H1 (cell line): Measurements from ENCODE around the gene FN3KRP. TPM values are rescaled to one million over a fixed set of nuclear protein-coding genes. Genes with fewer than 3 reads are reported as not detected.

Experiments
- CTCF ChIA-PET: fragments of 300-600 bp; sonication (Branson Sonifier 250); formaldehyde crosslinking; loops from one replicate; lab custom pipeline; 2021; ENCODE audit not compliant: partially characterized antibody; lab: Charles Lee
- POLR2A ChIA-PET: fragments of 300-600 bp; sonication (Branson Sonifier 250); formaldehyde crosslinking; loops from one replicate; lab custom pipeline; 2021; ENCODE audit warnings: inconsistent platforms; ENCODE audit not compliant: partially characterized antibody; lab: Charles Lee
- DNase-seq, 2 experiments: peaks; one replicate each; pipeline versions ENCODE4 v3.0.0 to v3.0.0-alpha.2; 2010 to 2022; ENCODE audit warnings: low spot score in 2 of 2, low read depth in 1 of 2, mixed read lengths in 1 of 2
- FAIRE-seq: peaks from 2 replicates; lab custom pipeline; 2011; peaks lifted over from hg19 to GRCh38; lab: Jason Lieb, UNC
- H2AFZ ChIP-seq: 2 replicates; pipeline ENCODE4 v1.8.1; 2012; ENCODE audit warnings: low read length, inconsistent platforms
- H2AK5ac ChIP-seq: 2 replicates; pipeline ENCODE4 v1.6.1; 2013; ENCODE audit warnings: low read depth, low read length
- H2BK120ac ChIP-seq: replicated peaks from 2 replicates; pipeline ENCODE3; 2013; ENCODE audit warnings: low read depth, low read length, inconsistent platforms
- H2BK12ac ChIP-seq: 2 replicates; pipeline ENCODE4 v1.6.1; 2013; ENCODE audit warnings: low read depth, low read length
- H2BK15ac ChIP-seq: 2 replicates; pipeline ENCODE4 v1.6.1; 2013; ENCODE audit warnings: low read length
- H2BK20ac ChIP-seq: 2 replicates; pipeline ENCODE4 v1.6.1; 2013; ENCODE audit warnings: low read length
- H2BK5ac ChIP-seq: 2 replicates; pipeline ENCODE4 v1.6.1; 2013; ENCODE audit warnings: low read depth, low read length
- H3K14ac ChIP-seq: 2 replicates; pipeline ENCODE4 v1.6.1; 2013; ENCODE audit warnings: inconsistent platforms; ENCODE audit not compliant: insufficient read length
- H3K18ac ChIP-seq: 2 replicates; pipeline ENCODE4 v1.6.1; 2013; ENCODE audit warnings: low read length; ENCODE audit errors: extremely low read depth
- H3K23ac ChIP-seq: 2 replicates; pipeline ENCODE4 v1.6.1; 2013; ENCODE audit warnings: inconsistent platforms; ENCODE audit not compliant: insufficient read length
- H3K23me2 ChIP-seq: 2 replicates; pipeline ENCODE4 v1.6.1; 2013; ENCODE audit warnings: low read depth, low read length
- H3K27ac ChIP-seq: 2 replicates; pipeline ENCODE4 v1.6.1; 2011; ENCODE audit warnings: low read depth, low read length, inconsistent platforms
- H3K27me3 ChIP-seq, 4 experiments: replicated peaks in 1 of 4; 1 replicate in 1 of 4; 2 replicates in 3 of 4; pipeline versions ENCODE4 v1.6.1 to v1.8.1; 2011 to 2013; ENCODE audit warnings: low read length in 3 of 4, mild to moderate bottlenecking in 3 of 4, inconsistent platforms in 2 of 4, mixed read lengths in 2 of 4, moderate library complexity in 1 of 4; ENCODE audit not compliant: control insufficient read depth in 3 of 4, insufficient read depth in 3 of 4; ENCODE audit errors: extremely low read depth in 1 of 4
- H3K36me3 ChIP-seq, 4 experiments: 2 replicates each; pipeline versions ENCODE4 v1.6.1 to v1.8.1; 2011 to 2013; ENCODE audit warnings: mild to moderate bottlenecking in 4 of 4, low read length in 3 of 4, moderate library complexity in 2 of 4, control low read depth in 1 of 4, inconsistent platforms in 1 of 4; ENCODE audit not compliant: insufficient read depth in 4 of 4, control insufficient read depth in 2 of 4
- H3K4ac ChIP-seq: replicated peaks from 2 replicates; pipeline ENCODE3; 2013; ENCODE audit warnings: low read length, low read depth, mixed read lengths, inconsistent platforms; ENCODE audit not compliant: insufficient read length
- H3K4me1 ChIP-seq, 4 experiments: replicated peaks in 1 of 4; 1 replicate in 1 of 4; 2 replicates in 3 of 4; pipeline versions ENCODE4 v1.6.1 to v1.8.1; 2011 to 2013; ENCODE audit warnings: low read length in 3 of 4, inconsistent platforms in 2 of 4, mixed read lengths in 1 of 4; ENCODE audit not compliant: insufficient read depth in 4 of 4, control insufficient read depth in 3 of 4
- H3K4me2 ChIP-seq, 2 experiments: 2 replicates each; pipeline versions ENCODE4 v1.6.1 to v1.8.1; 2011 to 2013; ENCODE audit warnings: low read depth in 2 of 2, low read length in 2 of 2, control low read depth in 1 of 2, inconsistent platforms in 1 of 2, mild to moderate bottlenecking in 1 of 2; ENCODE audit not compliant: insufficient read depth in 1 of 2
- H3K4me3 ChIP-seq, 4 experiments: fragments of 200-600, 300-600 bp in 1 of 4; sonication (generic), shearing (Covaris generic), sonication (Bioruptor Twin) in 1 of 4; 2 replicates each; pipeline versions ENCODE4 v1.5.1 to v1.8.1; 2011 to 2016; ENCODE audit warnings: low read length in 4 of 4, low read depth in 3 of 4, control low read depth in 2 of 4, inconsistent platforms in 2 of 4, mild to moderate bottlenecking in 2 of 4, mixed read lengths in 1 of 4, moderate library complexity in 1 of 4; ENCODE audit not compliant: insufficient read depth in 2 of 4; ENCODE audit errors: extremely low read depth in 1 of 4
- H3K56ac ChIP-seq: replicated peaks from 2 replicates; pipeline ENCODE3; 2013; ENCODE audit warnings: low read depth, mild to moderate bottlenecking, mixed read lengths, low read length, inconsistent platforms; ENCODE audit not compliant: insufficient read length
- H3K79me1 ChIP-seq: 2 replicates; pipeline ENCODE4 v1.6.1; 2013; ENCODE audit warnings: low read depth, low read length, control low read depth
- H3K79me2 ChIP-seq, 2 experiments: 2 replicates each; pipeline versions ENCODE4 v1.6.1 to v1.8.1; 2012 to 2013; ENCODE audit warnings: low read length in 2 of 2, mild to moderate bottlenecking in 2 of 2, inconsistent platforms in 1 of 2; ENCODE audit not compliant: insufficient read depth in 2 of 2, control insufficient read depth in 1 of 2
- H3K9ac ChIP-seq, 4 experiments: replicated peaks in 1 of 4; 1 replicate in 1 of 4; 2 replicates in 3 of 4; pipeline versions ENCODE4 v1.6.1 to v1.8.1; 2011 to 2013; ENCODE audit warnings: low read depth in 3 of 4, low read length in 3 of 4, control low read depth in 2 of 4, mild to moderate bottlenecking in 2 of 4, moderate library complexity in 2 of 4, inconsistent platforms in 1 of 4; ENCODE audit errors: extremely low read depth in 1 of 4
- H3K9me3 ChIP-seq, 2 experiments: 2 replicates each; pipeline versions ENCODE4 v1.6.1 to v1.8.1; 2012 to 2013; ENCODE audit warnings: mild to moderate bottlenecking in 2 of 2, moderate library complexity in 2 of 2, control low read depth in 1 of 2, inconsistent platforms in 1 of 2, low read depth in 1 of 2, low read length in 1 of 2, mixed read lengths in 1 of 2; ENCODE audit not compliant: insufficient read depth in 2 of 2
- H4K20me1 ChIP-seq, 2 experiments: replicated peaks in 1 of 2; 2 replicates each; pipeline versions ENCODE3 to v1.8.1; 2011 to 2013; ENCODE audit warnings: inconsistent platforms in 2 of 2, low read length in 2 of 2, mild to moderate bottlenecking in 1 of 2; ENCODE audit not compliant: insufficient read depth in 2 of 2, control insufficient read depth in 1 of 2
- H4K5ac ChIP-seq: 2 replicates; pipeline ENCODE4 v1.6.1; 2013; ENCODE audit warnings: low read length, low read depth, mixed read lengths, inconsistent platforms; ENCODE audit not compliant: insufficient read length
- H4K8ac ChIP-seq: 2 replicates; pipeline ENCODE4 v1.8.0; 2013; ENCODE audit warnings: mild to moderate bottlenecking, moderate library complexity, low read length, inconsistent platforms; ENCODE audit not compliant: insufficient read depth; ENCODE audit errors: extremely low read depth
- H4K91ac ChIP-seq: replicated peaks from 2 replicates; pipeline ENCODE3; 2013; ENCODE audit warnings: low read length, mixed read lengths, inconsistent platforms; ENCODE audit not compliant: insufficient read length
- BCL11A ChIP-seq, 2 experiments: IDR thresholded peaks; one replicate each; pipeline ENCODE4 v1.6.1; 2011; ENCODE audit warnings: low read depth in 2 of 2, low read length in 2 of 2, mild to moderate bottlenecking in 2 of 2
- CBX8 ChIP-seq: fragments of 300-800, 300-1000 bp; sonication (generic); IDR thresholded peaks from 2 replicates; pipeline ENCODE4 v1.7.1; 2016; ENCODE audit warnings: low read depth, low read length, borderline replicate concordance
- CHD2 ChIP-seq: IDR thresholded peaks from 2 replicates; pipeline ENCODE4 v1.6.1; 2012; ENCODE audit warnings: low read length, improper control_type of control experiment
- GABPA ChIP-seq: IDR thresholded peaks from 2 replicates; pipeline ENCODE4 v1.6.1; 2011; ENCODE audit warnings: mild to moderate bottlenecking, low read length, moderate library complexity, borderline replicate concordance; ENCODE audit not compliant: insufficient read depth
- GTF2F1 ChIP-seq: IDR thresholded peaks from 2 replicates; pipeline ENCODE4 v1.6.1; 2012; ENCODE audit warnings: low read depth, low read length, improper control_type of control experiment, borderline replicate concordance
- JUN ChIP-seq: IDR thresholded peaks from 2 replicates; pipeline ENCODE4 v1.6.1; 2011; ENCODE audit warnings: low read depth, mild to moderate bottlenecking, improper control_type of control experiment, low read length
- JUND ChIP-seq: IDR thresholded peaks from 2 replicates; pipeline ENCODE4 v1.6.1; 2011; ENCODE audit warnings: mild to moderate bottlenecking, improper control_type of control experiment, low read length
- KDM5A ChIP-seq: fragments of 200-600 bp; IDR thresholded peaks from 2 replicates; pipeline ENCODE4 v1.7.1; 2012; ENCODE audit warnings: mild to moderate bottlenecking, low read length, inconsistent platforms, mixed read lengths
- POLR2A ChIP-seq, 2 experiments: IDR thresholded peaks; 1 replicate in 1 of 2; 2 replicates in 1 of 2; pipeline ENCODE4 v1.6.1; 2011; ENCODE audit warnings: low read depth in 2 of 2, low read length in 2 of 2, mild to moderate bottlenecking in 2 of 2; ENCODE audit errors: control extremely low read depth in 1 of 2
- RBBP5 ChIP-seq: IDR thresholded peaks from 2 replicates; pipeline ENCODE4 v1.7.1; 2012; ENCODE audit warnings: low read depth, mild to moderate bottlenecking, inconsistent platforms, low read length, moderate library complexity, borderline replicate concordance
- RFX5 ChIP-seq: IDR thresholded peaks from 2 replicates; pipeline ENCODE4 v1.6.1; 2011; ENCODE audit warnings: low read depth, low read length, improper control_type of control experiment, borderline replicate concordance
- SP1 ChIP-seq: IDR thresholded peaks from 2 replicates; pipeline ENCODE4 v1.6.1; 2011; ENCODE audit warnings: low read depth, low read length
- SP4 ChIP-seq: IDR thresholded peaks from 2 replicates; pipeline ENCODE4 v1.6.1; 2012; ENCODE audit warnings: low read length, inconsistent platforms
- TAF7 ChIP-seq: optimal IDR thresholded peaks from 2 replicates; pipeline ENCODE3; 2011; ENCODE audit warnings: low read depth, mild to moderate bottlenecking, inconsistent platforms, low read length, moderate library complexity, borderline replicate concordance
- WGBS, 2 experiments: shearing (Covaris generic) in 1 of 2; methylation state at CpG; one replicate each; pipeline versions ENCODE4 v1.1.6 to v1.1.7; 2013 to 2015; ENCODE audit warnings: low lambda C conversion rate in 2 of 2, mixed read lengths in 2 of 2, inconsistent platforms in 1 of 2, low coverage in 1 of 2, missing lambda C conversion rate in 1 of 2; ENCODE audit not compliant: insufficient replicate concordance in 2 of 2, insufficient coverage in 1 of 2, insufficient read length in 1 of 2; ENCODE audit errors: extremely low coverage in 1 of 2, missing lambda C conversion rate in 1 of 2; 5-methylcytosine and 5-hydroxymethylcytosine counted together
- polyA plus RNA-seq, 7 experiments: library from polyadenylated mRNA; depleted of rRNA in 3 of 7; stranded (reverse) in 5 of 7; unstranded in 2 of 7; fragments of >200 nt in 5 of 7; fragments of 200-250 nt in 2 of 7; gene quantifications; 1 replicate in 5 of 7; 2 replicates in 1 of 7; 4 replicates in 1 of 7; pipeline versions ENCODE4 v1.2.1 to v1.2.3, GENCODE V29; 2011 to 2013; ENCODE audit warnings: missing spikeins in 2 of 7, mixed read lengths in 2 of 7
- total RNA-seq: library from RNA; stranded (reverse); fragmentation: NEBNext Ultra II Directional; extraction: Animal tissue kit (Norgen Biotek cat#: 25700); gene quantifications from 2 replicates; pipeline ENCODE4 v1.2.1, GENCODE V29; 2021

The FN3KRP gene
- total and polyA plus RNA-seq, 2 of the 8 experiments (the other 6 are each of a cell fraction or from before 2014, with no cell fraction given) = 18.1 to 21.4 TPM

GRCh38 chr17:82666931-82667667 is 49.4 kb upstream of the FN3KRP start:
- Histone ChIP-seq H3K4me1 (peaks cover 0 to 9% (median 2%) of the 10 kb centered on the region in 4 experiments; a peak in 3 of 7 replicates), H4K91ac (no peak overlapping the region), H3K36me3 (no peaks in the 10 kb centered on the region), H3K79me1 (no peaks in the 10 kb centered on the region; the same call in 1 of the 2 replicates), H3K18ac (no peak overlapping the region), H2BK20ac (no peak overlapping the region), H3K79me2 (no peaks in the 10 kb centered on the region), H3K4ac (no peak overlapping the region), H2BK120ac (no peak overlapping the region), H2BK15ac (no peak overlapping the region), H3K4me2 (no peak overlapping the region), H3K4me3 (no peak overlapping the region), H3K27me3 (no peaks in the 10 kb centered on the region; a peak in 1 of 7 replicates), H2BK5ac (no peak overlapping the region), H2AFZ (no peak overlapping the region), H3K23ac (no peak overlapping the region), H3K27ac (no peak overlapping the region), H2BK12ac (no peak overlapping the region), H3K9me3 (no peaks in the 10 kb centered on the region), H3K9ac (no peak overlapping the region), H4K5ac (no peak overlapping the region), H3K14ac (no peak overlapping the region), H3K23me2 (peaks cover 5% of the 10 kb centered on the region; the same call in 1 of the 2 replicates), H4K20me1 (peaks cover 0 to 3% of the 10 kb centered on the region in 2 experiments), H3K56ac (no peak overlapping the region), H2AK5ac (no peak overlapping the region), H4K8ac (peak overlapping the region; percentile 51; the same call in 1 of the 2 replicates)
- FAIRE-seq (no peak), DNase-seq (no peak)
- CTCF ChIA-PET = interaction anchor here (1.0 to 4.7 kb wide), 12 partner anchors 12 to 158 kb away, joined by 3 to 50 read pairs (median 5); partner anchors contain the start of gene FN3KRP
- POLR2A ChIA-PET = no interaction called here
- 87% methylated on average over 28 of the region's 28 CpGs; no CpG with 5 or more reads in 1 of the 2 experiments for WGBS, 2 experiments
- TF ChIP-seq JUN = no peak
- TF ChIP-seq KDM5A = no peak
- TF ChIP-seq POLR2A (IDR thresholded peaks at IDR 0.05; ENCODE audit: control extremely low read depth in 1 of 2, low read depth in 2 of 2, low read length in 2 of 2) = no peak
- no peak for TF ChIP-seq TAF7
- no peak for TF ChIP-seq BCL11A (IDR thresholded peaks at IDR 0.05; ENCODE audit: low read depth in 2 of 2, low read length in 2 of 2)
- TF ChIP-seq RBBP5 = no peak
- no peak for TF ChIP-seq GABPA
- no peak for TF ChIP-seq JUND
- TF ChIP-seq CBX8 = no peak
- no peak for TF ChIP-seq GTF2F1
- no peak for TF ChIP-seq SP1
- no peak for TF ChIP-seq RFX5
- TF ChIP-seq SP4 = no peak
- TF ChIP-seq CHD2 = no peak
